ENCODE data around the gene GPR146. TPM values are rescaled to one million over a fixed set of nuclear protein-coding genes. Genes with fewer than 3 reads are reported as not detected.

GPR146 gene
- total RNA-seq (10 to 100 TPM; 12.3 to 56.8 (median 25.2) TPM), polyA plus RNA-seq (10 to 100 TPM; 11.1 to 26.4 TPM)
- long read RNA-seq, donor 1, transcript GPR146-203 (2 exons, 1,053 nt) = minor isoform, 12 of 65 reads
- long read RNA-seq, donor 1, transcript GPR146-201 (2 exons, 1,969 nt) = major isoform, 15 of 65 reads
- long read RNA-seq, donor 1, partial matches to known transcripts = 12 of 65 reads
- long read RNA-seq, donor 1, other reads (novel, unspliced or antisense) = 20 of 65 reads
- long read RNA-seq, donor 2, transcript GPR146-205 (2 exons, 534 nt) = minor isoform, 12 of 130 reads
- long read RNA-seq, donor 2, transcript GPR146-203 (2 exons, 1,053 nt) = minor isoform, 21 of 130 reads
- long read RNA-seq, donor 2, transcript GPR146-201 (2 exons, 1,969 nt) = major isoform, 53 of 130 reads
- long read RNA-seq, donor 2, partial matches to known transcripts = 1 of 130 reads
- long read RNA-seq, donor 2, other reads (novel, unspliced or antisense) = 41 of 130 reads
- long read RNA-seq, donor 3, transcript GPR146-201 (2 exons, 1,969 nt) = major isoform, 5 of 20 reads
- long read RNA-seq, donor 3, transcript GPR146-203 (2 exons, 1,053 nt) = major isoform, 5 of 20 reads
- long read RNA-seq, donor 3, partial matches to known transcripts = 0 of 20 reads
- long read RNA-seq, donor 3, other reads (novel, unspliced or antisense) = 9 of 20 reads

- peak within 1 kb of the TSS; percentile 60 to 94 (median 78) for H3K4me3 ChIP-seq
- H3K27ac ChIP-seq = peak within 1 kb of the TSS; percentile 85 to 97 (median 92)
- H3K4me1 ChIP-seq = peaks cover 5 to 77% (median 51%) of the 10 kb centered on the region in 12 donors
- intact Hi-C loops (cut with DNase I) = loop anchor here in 2 of 10 donors (2.0 to 5.0 kb wide), 3 partner anchors 16 to 452 kb away; no protein-coding TSS in a partner anchor
- H3K9me3 ChIP-seq = no peaks in the 10 kb centered on the region
- H3K27me3 ChIP-seq = no peaks in the 10 kb centered on the region
- ATAC-seq = peak; percentile 95 to 97 (median 96)
- TF ChIP-seq POLR2A (IDR thresholded peaks at IDR 0.05) = peak in 1 of 2 donors; percentile 50
- peak; percentile 30 to 72 (median 52) for TF ChIP-seq CTCF (IDR thresholded peaks at IDR 0.05)
- 0 to 1% (median 1%) methylated on average over 13 to 74 of the region's 74 CpGs for WGBS, 4 donors
- H3K36me3 ChIP-seq = no peaks in the 10 kb centered on the region
- peak; percentile 97 to 98 (median 98) for DNase-seq
Observed at GRCh38 chr7:1044189-1045068, at the start of gene GPR146. Gene GPR146 (plus strand): TSS chr7:1044546. CDS start chr7:1057516, 12,970 bp downstream.

- Histone ChIP-seq H3K4me3 (no peak overlapping the region), H3K36me3 (peaks cover 0 to 30% (median 25%) of the 10 kb centered on the region in 9 donors), H3K27ac (no peak overlapping the region), H3K4me1 (peaks cover 0 to 19% (median 5%) of the 10 kb centered on the region in 12 donors), H3K9me3 (no peaks in the 10 kb centered on the region), H3K27me3 (no peaks in the 10 kb centered on the region)
- TF ChIP-seq POLR2A (IDR thresholded peaks at IDR 0.05) = no peak
- TF ChIP-seq CTCF (IDR thresholded peaks at IDR 0.05) = no peak
- 73 to 84% (median 81%) methylated on average over 20 to 28 of the region's 28 CpGs for WGBS, 4 donors
- ATAC-seq (no peak), DNase-seq (peak in 1 of 5 donors; percentile 71)
- intact Hi-C loops (cut with DNase I) = loop anchor here in 8 of 10 donors (5.0 to 10.0 kb wide), 5 partner anchors 140 to 183 kb away; a partner anchor contains a TSS
Observed at GRCh38 chr7:994592-995308, 49.6 kb upstream of the GPR146 start.

- Histone ChIP-seq H3K27ac (no peak overlapping the region), H3K4me3 (no peak overlapping the region), H3K27me3 (no peaks in the 10 kb centered on the region), H3K4me1 (peaks cover 0 to 19% (median 5%) of the 10 kb centered on the region in 12 donors), H3K36me3 (peaks cover 0 to 37% (median 25%) of the 10 kb centered on the region in 9 donors), H3K9me3 (no peaks in the 10 kb centered on the region)
- intact Hi-C loops (cut with DNase I) = loop anchor here in 6 of 10 donors (10.0 kb wide), 3 partner anchors 139 to 179 kb away; a partner anchor contains a TSS
- no peak for ATAC-seq
- no peak for DNase-seq
- 90 to 100% (median 92%) methylated on average over 1 to 14 of the region's 14 CpGs for WGBS, 4 donors
- TF ChIP-seq CTCF (IDR thresholded peaks at IDR 0.05) (no peak), POLR2A (IDR thresholded peaks at IDR 0.05) (no peak)
Observed at GRCh38 chr7:995571-995970, 48.8 kb upstream of the GPR146 start.
